ENCODE data around the gene EFCAB7. TPM values are rescaled to one million over a fixed set of nuclear protein-coding genes. Genes with fewer than 3 reads are reported as not detected.
A peak's percentile ranks its signal among the peaks of the same experiment; 100 is the strongest.

The EFCAB7 gene
- total RNA-seq, 1 experiment from 2014 or later = 7.6 TPM

DNA sequence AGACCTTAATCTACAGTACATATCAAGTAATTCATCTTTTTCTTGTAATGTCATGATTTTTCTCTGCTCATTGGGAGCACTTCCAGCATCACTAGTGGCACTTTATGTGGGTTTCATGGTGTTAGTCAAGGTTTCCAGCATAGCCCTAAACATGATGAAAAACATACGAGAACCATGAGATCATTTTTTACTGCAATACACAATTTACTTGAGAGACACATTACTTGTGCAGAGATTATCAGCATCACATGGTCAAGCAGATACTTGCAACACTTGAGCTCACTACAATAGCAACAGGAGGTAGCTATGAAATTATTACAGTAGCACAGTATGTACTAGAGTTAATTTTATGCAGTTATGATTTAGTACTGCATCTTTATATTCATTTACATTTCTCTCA lies 36.7 kb upstream of the EFCAB7 start:
- H3K27ac Mint-ChIP-seq (ENCODE audit: low read depth, unreplicated experiment) = no peak overlapping the region
- H3K4me1 Mint-ChIP-seq (ENCODE audit: insufficient read depth, unreplicated experiment) = no peaks in the 10 kb centered on the region
- DNase-seq (ENCODE audit: unreplicated experiment) = no peak
- ChIA-PET POLR2A (interaction anchor here (1.4 kb wide), 1 partner anchor 35 kb away, joined by 3 read pairs; no protein-coding TSS in a partner anchor), CTCF (interaction anchor here (0.6 kb wide), 1 partner anchor 37 kb away, joined by 3 read pairs; the partner anchor contains the start of genes EFCAB7 and ITGB3BP)
- H3K4me3 Mint-ChIP-seq (ENCODE audit: unreplicated experiment) = no peak overlapping the region
- BruUV-seq (replicated peaks) = no TSS peak
- peaks cover 8% of the 10 kb centered on the region for H3K36me3 Mint-ChIP-seq (ENCODE audit: insufficient read depth, unreplicated experiment)
- TF ChIP-seq, protein P1, sequence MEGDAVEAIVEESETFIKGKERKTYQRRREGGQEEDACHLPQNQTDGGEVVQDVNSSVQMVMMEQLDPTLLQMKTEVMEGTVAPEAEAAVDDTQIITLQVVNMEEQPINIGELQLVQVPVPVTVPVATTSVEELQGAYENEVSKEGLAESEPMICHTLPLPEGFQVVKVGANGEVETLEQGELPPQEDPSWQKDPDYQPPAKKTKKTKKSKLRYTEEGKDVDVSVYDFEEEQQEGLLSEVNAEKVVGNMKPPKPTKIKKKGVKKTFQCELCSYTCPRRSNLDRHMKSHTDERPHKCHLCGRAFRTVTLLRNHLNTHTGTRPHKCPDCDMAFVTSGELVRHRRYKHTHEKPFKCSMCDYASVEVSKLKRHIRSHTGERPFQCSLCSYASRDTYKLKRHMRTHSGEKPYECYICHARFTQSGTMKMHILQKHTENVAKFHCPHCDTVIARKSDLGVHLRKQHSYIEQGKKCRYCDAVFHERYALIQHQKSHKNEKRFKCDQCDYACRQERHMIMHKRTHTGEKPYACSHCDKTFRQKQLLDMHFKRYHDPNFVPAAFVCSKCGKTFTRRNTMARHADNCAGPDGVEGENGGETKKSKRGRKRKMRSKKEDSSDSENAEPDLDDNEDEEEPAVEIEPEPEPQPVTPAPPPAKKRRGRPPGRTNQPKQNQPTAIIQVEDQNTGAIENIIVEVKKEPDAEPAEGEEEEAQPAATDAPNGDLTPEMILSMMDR (IDR thresholded peaks at IDR 0.05; ENCODE audit: unreplicated experiment) = no peak
- no peaks in the 10 kb centered on the region for H3K9me3 Mint-ChIP-seq (ENCODE audit: unreplicated experiment)
- H3K27me3 Mint-ChIP-seq (ENCODE audit: insufficient read depth, unreplicated experiment) = no peaks in the 10 kb centered on the region
- intact Hi-C loops (cut with micrococcal nuclease) = no loop called here

DNA sequence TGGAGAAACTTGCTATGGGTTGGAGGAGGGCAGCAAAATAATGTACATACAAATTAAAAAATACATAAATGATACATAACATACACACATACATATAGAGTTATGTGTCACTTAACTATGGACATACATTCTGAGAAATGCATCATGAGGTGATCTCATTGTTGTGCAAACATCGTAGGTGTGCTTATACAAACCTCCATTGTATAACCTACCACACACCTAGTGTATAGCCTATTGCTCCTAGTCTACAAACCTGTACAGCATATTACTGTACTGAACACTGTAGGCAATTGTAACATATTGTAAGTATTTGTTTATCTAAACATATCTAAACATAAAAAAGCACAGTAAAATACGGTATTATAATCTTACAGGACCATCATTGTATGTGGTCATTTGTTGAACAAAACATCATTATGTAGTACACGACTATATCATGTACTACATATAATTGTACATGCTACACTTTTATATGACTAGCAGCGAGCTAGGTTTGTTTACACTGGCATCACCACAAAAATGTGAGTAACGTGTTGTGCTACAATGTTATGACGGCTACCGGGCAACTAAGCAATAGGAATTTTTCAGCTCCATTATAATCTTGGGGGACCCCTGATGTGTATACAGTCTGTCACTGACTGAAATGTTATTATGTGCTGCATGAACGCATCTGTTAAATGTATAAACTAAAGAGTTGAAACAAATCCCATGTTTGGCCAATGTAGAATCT lies 35.8 kb upstream of the EFCAB7 start:
- H3K9me3 Mint-ChIP-seq (ENCODE audit: unreplicated experiment) = no peaks in the 10 kb centered on the region
- peaks cover 2% of the 10 kb centered on the region for H3K4me1 Mint-ChIP-seq (ENCODE audit: insufficient read depth, unreplicated experiment)
- H3K4me3 Mint-ChIP-seq (ENCODE audit: unreplicated experiment) = no peak overlapping the region
- H3K27me3 Mint-ChIP-seq (ENCODE audit: insufficient read depth, unreplicated experiment) = no peaks in the 10 kb centered on the region
- DNase-seq (ENCODE audit: unreplicated experiment) = peak; percentile 48
- H3K36me3 Mint-ChIP-seq (ENCODE audit: insufficient read depth, unreplicated experiment) = peaks cover 8% of the 10 kb centered on the region
- no peak overlapping the region for H3K27ac Mint-ChIP-seq (ENCODE audit: low read depth, unreplicated experiment)
- CTCF ChIA-PET = interaction anchor here (0.6 kb wide), 1 partner anchor 36 kb away, joined by 3 read pairs; the partner anchor contains the start of genes EFCAB7 and ITGB3BP
- TF ChIP-seq, protein P1 (IDR thresholded peaks at IDR 0.05; ENCODE audit: unreplicated experiment) = no peak
- intact Hi-C loops (cut with micrococcal nuclease) = no loop called here
- no TSS peak for BruUV-seq (replicated peaks)
- POLR2A ChIA-PET = interaction anchor here (1.4 to 1.6 kb wide), 2 partner anchors 10 to 35 kb away, joined by 3 to 4 read pairs; no protein-coding TSS in a partner anchor

DNA sequence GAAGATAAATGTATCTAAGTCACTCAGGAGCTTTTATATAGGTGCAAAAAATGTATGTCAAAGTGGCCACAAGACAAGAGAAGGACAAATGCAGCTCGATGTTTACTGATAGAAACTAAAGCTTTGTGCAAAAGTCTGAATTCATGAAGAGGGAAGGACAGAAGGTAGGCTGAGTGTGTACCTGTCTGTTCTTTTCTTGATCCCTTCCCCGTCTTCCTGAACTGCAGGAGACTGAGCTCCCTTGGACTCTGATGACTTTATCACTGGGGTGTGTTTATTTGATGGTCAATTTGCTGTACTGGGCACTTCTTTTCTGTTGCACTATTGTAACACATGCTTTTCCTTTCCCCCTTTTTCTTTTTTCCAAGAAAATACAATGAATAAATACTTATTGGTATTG lies 25.7 kb upstream of the EFCAB7 start:
- H3K9me3 Mint-ChIP-seq (ENCODE audit: unreplicated experiment) = peaks cover 7% of the 10 kb centered on the region
- H3K4me1 Mint-ChIP-seq (ENCODE audit: insufficient read depth, unreplicated experiment) = peaks cover 20% of the 10 kb centered on the region
- H3K4me3 Mint-ChIP-seq (ENCODE audit: unreplicated experiment) = no peak overlapping the region
- no peaks in the 10 kb centered on the region for H3K27me3 Mint-ChIP-seq (ENCODE audit: insufficient read depth, unreplicated experiment)
- BruUV-seq (replicated peaks) = no TSS peak
- ChIA-PET POLR2A (interaction anchor here (1.3 kb wide), 1 partner anchor 9 kb away, joined by 4 read pairs; no protein-coding TSS in a partner anchor), CTCF (interaction anchor here (0.9 to 1.5 kb wide), 2 partner anchors 16 to 94 kb away, joined by 3 to 4 read pairs; no protein-coding TSS in a partner anchor)
- peaks cover 6% of the 10 kb centered on the region for H3K36me3 Mint-ChIP-seq (ENCODE audit: insufficient read depth, unreplicated experiment)
- no peak for DNase-seq (ENCODE audit: unreplicated experiment)
- intact Hi-C loops (cut with micrococcal nuclease) = no loop called here
- TF ChIP-seq, protein P1 (IDR thresholded peaks at IDR 0.05; ENCODE audit: unreplicated experiment) = no peak
- peak overlapping the region; percentile 23 for H3K27ac Mint-ChIP-seq (ENCODE audit: low read depth, unreplicated experiment)

DNA sequence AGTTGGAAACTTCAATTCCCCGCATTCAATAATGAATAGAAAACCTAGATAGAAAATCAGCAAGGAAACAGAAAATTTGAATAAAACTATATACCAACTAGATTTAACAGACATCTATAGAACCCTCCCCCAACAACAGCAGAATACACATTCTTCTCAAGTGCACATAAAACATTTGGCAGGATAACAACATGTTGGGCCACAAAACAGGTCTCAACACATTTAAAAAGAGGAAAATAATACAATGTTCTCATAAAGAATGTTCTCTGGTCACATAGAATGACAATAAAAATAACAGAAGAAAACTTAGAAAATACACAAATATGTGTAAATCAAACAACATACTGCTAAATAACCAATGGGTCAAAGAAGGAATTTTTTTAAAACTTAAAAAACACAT lies 25.2 kb upstream of the EFCAB7 start:
- intact Hi-C loops (cut with micrococcal nuclease) = no loop called here
- TF ChIP-seq, protein P1 (IDR thresholded peaks at IDR 0.05; ENCODE audit: unreplicated experiment) = no peak
- Mint-ChIP-seq H3K9me3 (ENCODE audit: unreplicated experiment) (peaks cover 7% of the 10 kb centered on the region), H3K36me3 (ENCODE audit: insufficient read depth, unreplicated experiment) (peaks cover 6% of the 10 kb centered on the region), H3K27me3 (ENCODE audit: insufficient read depth, unreplicated experiment) (no peaks in the 10 kb centered on the region), H3K27ac (ENCODE audit: low read depth, unreplicated experiment) (peak overlapping the region; percentile 23), H3K4me1 (ENCODE audit: insufficient read depth, unreplicated experiment) (peaks cover 18% of the 10 kb centered on the region), H3K4me3 (ENCODE audit: unreplicated experiment) (no peak overlapping the region)
- DNase-seq (ENCODE audit: unreplicated experiment) = peak; percentile 16
- ChIA-PET POLR2A (interaction anchor here (0.7 kb wide), 1 partner anchor 14 kb away, joined by 4 read pairs; no protein-coding TSS in a partner anchor), CTCF (interaction anchor here (0.9 kb wide), 1 partner anchor 94 kb away, joined by 3 read pairs; no protein-coding TSS in a partner anchor)
- no TSS peak for BruUV-seq (replicated peaks)
